Measurements from ENCODE around the gene PGAP6. TPM values are rescaled to one million over a fixed set of nuclear protein-coding genes. Genes with fewer than 3 reads are reported as not detected.

Gene PGAP6
- total and polyA plus RNA-seq, 2 of the 13 experiments (the other 11 are each of a cell fraction or from before 2014, with no cell fraction given) = 52.7 to 136 TPM

DNA sequence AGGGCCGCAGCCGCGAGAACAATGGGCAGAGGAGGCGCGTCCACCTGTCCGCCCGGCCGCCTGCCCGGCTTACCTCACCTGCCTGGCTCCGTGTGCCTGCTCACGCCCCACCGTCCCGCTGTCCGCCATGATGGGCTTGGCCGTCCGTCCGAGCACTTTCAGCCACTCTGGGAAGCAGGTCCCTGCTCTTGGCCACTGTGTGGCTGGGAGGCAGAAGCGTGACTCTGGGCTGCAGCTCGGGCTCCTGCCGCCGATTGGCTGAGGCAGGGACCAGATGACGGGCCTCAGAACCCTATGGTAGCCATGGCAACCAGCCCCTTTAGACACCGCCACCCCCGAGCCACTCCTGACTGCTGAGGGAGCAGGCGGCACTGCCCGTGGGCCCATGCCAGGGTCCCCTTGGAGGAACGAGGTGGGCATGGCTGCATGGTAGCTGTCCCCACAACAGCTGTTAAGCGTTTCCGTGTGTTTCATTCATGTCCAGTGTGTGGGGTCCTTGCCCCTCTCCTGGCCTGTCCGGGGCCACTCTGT is 20.4 kb downstream of the PGAP6 start (continued):
- TF ChIP-seq ZNF558 (CRISPR knock-in tag; IDR thresholded peaks at IDR 0.05; ENCODE audit: borderline replicate concordance) (0 out of 2 replicates have a peak, but pooled peaks have one; percentile 1), RFXAP (CRISPR knock-in tag; IDR thresholded peaks at IDR 0.05; ENCODE audit: borderline replicate concordance) (no peak), KDM3A (CRISPR knock-in tag; IDR thresholded peaks at IDR 0.05; ENCODE audit: low read depth) (no peak), ZBTB39 (CRISPR knock-in tag; IDR thresholded peaks at IDR 0.05) (no peak), BRD4 (CRISPR knock-in tag; IDR thresholded peaks at IDR 0.05) (peak; percentile 65; the same call in 1 of the 2 replicates), SP2 (CRISPR knock-in tag; IDR thresholded peaks at IDR 0.05) (peak; percentile 24; the same call in 1 of the 2 replicates), TEF (CRISPR knock-in tag; IDR thresholded peaks at IDR 0.05) (no peak), ZNF407 (CRISPR knock-in tag; IDR thresholded peaks at IDR 0.05; ENCODE audit: not compliant biosample characterization) (no peak), ZNF678 (CRISPR knock-in tag; IDR thresholded peaks at IDR 0.05) (no peak)
- TF ChIP-seq, protein P1, sequence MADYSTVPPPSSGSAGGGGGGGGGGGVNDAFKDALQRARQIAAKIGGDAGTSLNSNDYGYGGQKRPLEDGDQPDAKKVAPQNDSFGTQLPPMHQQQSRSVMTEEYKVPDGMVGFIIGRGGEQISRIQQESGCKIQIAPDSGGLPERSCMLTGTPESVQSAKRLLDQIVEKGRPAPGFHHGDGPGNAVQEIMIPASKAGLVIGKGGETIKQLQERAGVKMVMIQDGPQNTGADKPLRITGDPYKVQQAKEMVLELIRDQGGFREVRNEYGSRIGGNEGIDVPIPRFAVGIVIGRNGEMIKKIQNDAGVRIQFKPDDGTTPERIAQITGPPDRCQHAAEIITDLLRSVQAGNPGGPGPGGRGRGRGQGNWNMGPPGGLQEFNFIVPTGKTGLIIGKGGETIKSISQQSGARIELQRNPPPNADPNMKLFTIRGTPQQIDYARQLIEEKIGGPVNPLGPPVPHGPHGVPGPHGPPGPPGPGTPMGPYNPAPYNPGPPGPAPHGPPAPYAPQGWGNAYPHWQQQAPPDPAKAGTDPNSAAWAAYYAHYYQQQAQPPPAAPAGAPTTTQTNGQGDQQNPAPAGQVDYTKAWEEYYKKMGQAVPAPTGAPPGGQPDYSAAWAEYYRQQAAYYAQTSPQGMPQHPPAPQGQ (CRISPR knock-in tag; IDR thresholded peaks at IDR 0.05; ENCODE audit: borderline replicate concordance) = no peak
- TF ChIP-seq, protein P2, sequence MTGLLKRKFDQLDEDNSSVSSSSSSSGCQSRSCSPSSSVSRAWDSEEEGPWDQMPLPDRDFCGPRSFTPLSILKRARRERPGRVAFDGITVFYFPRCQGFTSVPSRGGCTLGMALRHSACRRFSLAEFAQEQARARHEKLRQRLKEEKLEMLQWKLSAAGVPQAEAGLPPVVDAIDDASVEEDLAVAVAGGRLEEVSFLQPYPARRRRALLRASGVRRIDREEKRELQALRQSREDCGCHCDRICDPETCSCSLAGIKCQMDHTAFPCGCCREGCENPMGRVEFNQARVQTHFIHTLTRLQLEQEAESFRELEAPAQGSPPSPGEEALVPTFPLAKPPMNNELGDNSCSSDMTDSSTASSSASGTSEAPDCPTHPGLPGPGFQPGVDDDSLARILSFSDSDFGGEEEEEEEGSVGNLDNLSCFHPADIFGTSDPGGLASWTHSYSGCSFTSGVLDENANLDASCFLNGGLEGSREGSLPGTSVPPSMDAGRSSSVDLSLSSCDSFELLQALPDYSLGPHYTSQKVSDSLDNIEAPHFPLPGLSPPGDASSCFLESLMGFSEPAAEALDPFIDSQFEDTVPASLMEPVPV (CRISPR knock-in tag; IDR thresholded peaks at IDR 0.05) = no peak
- TF ChIP-seq, protein P3, sequence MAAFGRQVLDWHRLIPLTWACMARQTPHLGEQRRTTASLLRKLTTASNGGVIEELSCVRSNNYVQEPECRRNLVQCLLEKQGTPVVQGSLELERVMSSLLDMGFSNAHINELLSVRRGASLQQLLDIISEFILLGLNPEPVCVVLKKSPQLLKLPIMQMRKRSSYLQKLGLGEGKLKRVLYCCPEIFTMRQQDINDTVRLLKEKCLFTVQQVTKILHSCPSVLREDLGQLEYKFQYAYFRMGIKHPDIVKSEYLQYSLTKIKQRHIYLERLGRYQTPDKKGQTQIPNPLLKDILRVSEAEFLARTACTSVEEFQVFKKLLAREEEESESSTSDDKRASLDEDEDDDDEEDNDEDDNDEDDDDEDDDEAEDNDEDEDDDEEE (CRISPR knock-in tag; IDR thresholded peaks at IDR 0.05) = peak; percentile 75; the same call in 1 of the 2 replicates
